Effector memory CD4-positive, alpha-beta T cell (primary cell): ENCODE results near the gene C17orf78.

Source experiments
- DNase-seq, 3 donors: peaks; one replicate each; pipeline ENCODE4 v3.0.0-alpha.2; 2020
- H3K27ac ChIP-seq: 2 replicates; pipeline ENCODE4 v1.7.0; 2013; ENCODE audit warnings: mild to moderate bottlenecking, low read length, moderate library complexity; ENCODE audit not compliant: insufficient read depth, poor library complexity, severe bottlenecking
- H3K27me3 ChIP-seq: replicated peaks from 2 replicates; pipeline ENCODE4 v1.7.0; 2013; ENCODE audit warnings: mild to moderate bottlenecking, low read length; ENCODE audit not compliant: insufficient read depth, control insufficient read depth, poor library complexity, severe bottlenecking
- H3K36me3 ChIP-seq: 2 replicates; pipeline ENCODE4 v1.7.0; 2013; ENCODE audit warnings: mild to moderate bottlenecking, low read length, moderate library complexity; ENCODE audit not compliant: control insufficient read depth, insufficient read depth
- H3K4me1 ChIP-seq: 2 replicates; pipeline ENCODE4 v1.7.0; 2013; ENCODE audit warnings: low read length, mild to moderate bottlenecking; ENCODE audit not compliant: control insufficient read depth, insufficient read depth, poor library complexity, severe bottlenecking
- H3K4me3 ChIP-seq: 2 replicates; pipeline ENCODE4 v1.7.0; 2013; ENCODE audit warnings: low read length, low read depth, mild to moderate bottlenecking; ENCODE audit not compliant: insufficient read depth, poor library complexity, severe bottlenecking
- H3K9me3 ChIP-seq: 2 replicates; pipeline ENCODE4 v1.7.0; 2013; ENCODE audit warnings: mild to moderate bottlenecking, low read length, moderate library complexity; ENCODE audit not compliant: control insufficient read depth

C17orf78 gene

GRCh38 chr17:37384560-37385149 lies 8.9 kb downstream of the C17orf78 start:
- H3K27me3 ChIP-seq, result no peaks in the 10 kb centered on the region
- no peak overlapping the region for H3K4me3 ChIP-seq
- H3K4me1 ChIP-seq, result no peaks in the 10 kb centered on the region
- H3K27ac ChIP-seq, result no peak overlapping the region
- DNase-seq, result no peak
- H3K9me3 ChIP-seq, result no peaks in the 10 kb centered on the region
- no peaks in the 10 kb centered on the region for H3K36me3 ChIP-seq

- no peaks in the 10 kb centered on the region for H3K27me3 ChIP-seq
- DNase-seq, result no peak
- no peak overlapping the region for H3K4me3 ChIP-seq
- H3K27ac ChIP-seq, result no peak overlapping the region
- no peaks in the 10 kb centered on the region for H3K9me3 ChIP-seq
- H3K4me1 ChIP-seq, result no peaks in the 10 kb centered on the region
- H3K36me3 ChIP-seq, result no peaks in the 10 kb centered on the region
Observed at GRCh38 chr17:37385474-37385990, 9.7 kb downstream of the C17orf78 start.

GRCh38 chr17:37386462-37386861 lies 10.7 kb downstream of the C17orf78 start:
- Histone ChIP-seq H3K27ac (no peak overlapping the region), H3K27me3 (no peaks in the 10 kb centered on the region), H3K4me1 (no peaks in the 10 kb centered on the region), H3K36me3 (no peaks in the 10 kb centered on the region), H3K9me3 (no peaks in the 10 kb centered on the region), H3K4me3 (no peak overlapping the region)
- no peak for DNase-seq

- Histone ChIP-seq H3K27me3 (no peaks in the 10 kb centered on the region), H3K4me3 (no peak overlapping the region), H3K36me3 (no peaks in the 10 kb centered on the region), H3K4me1 (no peaks in the 10 kb centered on the region), H3K27ac (no peak overlapping the region), H3K9me3 (no peaks in the 10 kb centered on the region)
- no peak for DNase-seq
Observed at GRCh38 chr17:37388266-37388665, 12.5 kb downstream of the C17orf78 start.

GRCh38 chr17:37389160-37389559 lies 13.4 kb downstream of the C17orf78 start:
- DNase-seq, result no peak

GRCh38 chr17:37391146-37391545 lies 15.4 kb downstream of the C17orf78 start:
- no peaks in the 10 kb centered on the region for H3K4me1 ChIP-seq
- no peaks in the 10 kb centered on the region for H3K36me3 ChIP-seq
- H3K27ac ChIP-seq, result no peak overlapping the region
- no peaks in the 10 kb centered on the region for H3K27me3 ChIP-seq
- DNase-seq, result no peak
- H3K4me3 ChIP-seq, result no peak overlapping the region
- H3K9me3 ChIP-seq, result no peaks in the 10 kb centered on the region

More at GRCh38 chr17:37389160-37389559, 13.4 kb downstream of the C17orf78 start:
- Histone ChIP-seq H3K4me1 (no peaks in the 10 kb centered on the region), H3K36me3 (no peaks in the 10 kb centered on the region), H3K4me3 (no peak overlapping the region), H3K9me3 (no peaks in the 10 kb centered on the region), H3K27ac (no peak overlapping the region), H3K27me3 (no peaks in the 10 kb centered on the region)

- Histone ChIP-seq H3K36me3 (no peaks in the 10 kb centered on the region), H3K4me3 (no peak overlapping the region), H3K9me3 (no peaks in the 10 kb centered on the region), H3K4me1 (no peaks in the 10 kb centered on the region), H3K27me3 (no peaks in the 10 kb centered on the region), H3K27ac (no peak overlapping the region)
- DNase-seq, result no peak
Observed at GRCh38 chr17:37392024-37392590, 16.3 kb downstream of the C17orf78 start.

GRCh38 chr17:37393352-37393751 lies 17.6 kb downstream of the C17orf78 start:
- Histone ChIP-seq H3K4me1 (no peaks in the 10 kb centered on the region), H3K9me3 (no peaks in the 10 kb centered on the region), H3K27me3 (no peaks in the 10 kb centered on the region), H3K27ac (no peak overlapping the region), H3K36me3 (no peaks in the 10 kb centered on the region), H3K4me3 (no peak overlapping the region)
- no peak for DNase-seq

- H3K27ac ChIP-seq, result no peak overlapping the region
- no peak for DNase-seq
- no peak overlapping the region for H3K4me3 ChIP-seq
- H3K9me3 ChIP-seq, result no peaks in the 10 kb centered on the region
- H3K27me3 ChIP-seq, result no peaks in the 10 kb centered on the region
- H3K4me1 ChIP-seq, result no peaks in the 10 kb centered on the region
- H3K36me3 ChIP-seq, result no peaks in the 10 kb centered on the region
Observed at GRCh38 chr17:37399265-37399803, 23.5 kb downstream of the C17orf78 start.

GRCh38 chr17:37400505-37400904 lies 24.7 kb downstream of the C17orf78 start:
- DNase-seq, result no peak
- H3K4me1 ChIP-seq, result no peaks in the 10 kb centered on the region
- H3K36me3 ChIP-seq, result no peaks in the 10 kb centered on the region
- no peak overlapping the region for H3K27ac ChIP-seq
- H3K27me3 ChIP-seq, result no peaks in the 10 kb centered on the region
- H3K4me3 ChIP-seq, result no peak overlapping the region
- no peaks in the 10 kb centered on the region for H3K9me3 ChIP-seq
